Ishikawa (cell line): ENCODE measurements around the gene LRP1-AS.

Experiments used
- CEBPB ChIP-seq: IDR thresholded peaks from 2 replicates; pipeline ENCODE4 v1.6.1; 2012
- CREB1 ChIP-seq: IDR thresholded peaks from 2 replicates; pipeline ENCODE4 v1.6.1; 2012; ENCODE audit warnings: low read depth
- EGR1 ChIP-seq: IDR thresholded peaks from 2 replicates; pipeline ENCODE4 v1.6.1; 2012
- EP300 ChIP-seq: IDR thresholded peaks from 2 replicates; pipeline ENCODE4 v1.6.1; 2012; ENCODE audit warnings: borderline replicate concordance
- FOXM1 ChIP-seq: IDR thresholded peaks from 2 replicates; pipeline ENCODE4 v1.6.1; 2012; ENCODE audit warnings: low read depth, borderline replicate concordance
- NFIC ChIP-seq: IDR thresholded peaks from 2 replicates; pipeline ENCODE4 v1.6.1; 2012
- RAD21 ChIP-seq: IDR thresholded peaks from 2 replicates; pipeline ENCODE4 v1.6.1; 2012; ENCODE audit warnings: low read depth
- TAF1 ChIP-seq: IDR thresholded peaks from 2 replicates; pipeline ENCODE4 v1.6.1; 2012; ENCODE audit warnings: low read depth, mild to moderate bottlenecking
- TCF12 ChIP-seq: IDR thresholded peaks from 2 replicates; pipeline ENCODE4 v1.6.1; 2012; ENCODE audit warnings: low read depth
- TEAD4 ChIP-seq: IDR thresholded peaks from 2 replicates; pipeline ENCODE4 v1.6.1; 2012
- YY1 ChIP-seq: IDR thresholded peaks from 2 replicates; pipeline ENCODE4 v1.6.1; 2012; ENCODE audit warnings: low read depth
- ZBTB7A ChIP-seq: IDR thresholded peaks from 2 replicates; pipeline ENCODE4 v1.6.1; 2012; ENCODE audit warnings: low read depth
- TF ChIP-seq, protein P1 (sequence below): IDR thresholded peaks from 2 replicates; pipeline ENCODE4 v1.6.1; 2012
- TF ChIP-seq, protein P2 (sequence below): IDR thresholded peaks from 2 replicates; pipeline ENCODE4 v1.6.1; 2012; ENCODE audit warnings: low read depth, mild to moderate bottlenecking
- TF ChIP-seq, protein P3 (sequence below): IDR thresholded peaks from 2 replicates; pipeline ENCODE4 v1.6.1; 2012

Gene LRP1-AS

DNA sequence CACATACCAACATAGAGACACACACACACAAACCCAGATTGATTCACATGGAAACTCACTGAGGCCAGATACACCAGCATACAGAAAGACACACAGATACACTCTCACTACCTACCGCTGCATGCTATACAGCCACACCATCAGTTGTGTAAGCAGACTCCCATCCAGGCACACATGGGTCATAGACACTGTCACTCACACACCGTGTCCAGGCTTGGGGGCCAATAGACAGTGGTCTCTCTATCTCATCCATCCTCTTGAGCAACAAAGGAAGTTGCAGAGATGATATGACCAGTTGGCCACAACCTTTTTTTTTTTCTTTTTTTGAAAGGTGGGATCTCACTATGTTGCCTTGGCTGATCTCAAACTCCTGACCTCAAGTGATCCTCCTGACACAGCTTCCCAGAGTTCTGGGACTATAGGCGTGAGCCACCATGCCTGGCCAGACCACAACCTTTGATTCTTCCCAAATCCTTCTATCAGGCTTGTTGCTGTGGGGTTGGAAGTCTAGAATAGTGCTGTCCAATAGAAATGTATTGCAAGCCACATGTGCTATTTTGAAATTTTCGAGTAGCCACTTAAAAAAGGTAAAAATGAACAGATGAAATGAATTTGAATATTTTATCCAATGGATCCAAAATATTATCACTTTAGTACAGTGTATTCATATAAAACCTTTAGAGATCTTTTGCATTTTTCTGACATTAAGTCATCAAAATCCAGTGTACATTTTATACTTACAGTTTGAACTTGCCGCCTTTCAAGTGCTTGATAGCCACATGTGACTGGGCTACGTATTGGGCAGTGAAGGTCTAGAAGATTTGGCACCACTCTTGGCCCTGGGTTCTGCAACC lies 7.4 kb downstream of the LRP1-AS start:
- no peak for TF ChIP-seq EP300
- TF ChIP-seq RAD21, result no peak
- TF ChIP-seq CEBPB, result no peak
- TF ChIP-seq, protein P1, sequence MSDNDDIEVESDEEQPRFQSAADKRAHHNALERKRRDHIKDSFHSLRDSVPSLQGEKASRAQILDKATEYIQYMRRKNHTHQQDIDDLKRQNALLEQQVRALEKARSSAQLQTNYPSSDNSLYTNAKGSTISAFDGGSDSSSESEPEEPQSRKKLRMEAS, result no peak
- TF ChIP-seq YY1, result no peak
- no peak for TF ChIP-seq ZBTB7A
- no peak for TF ChIP-seq FOXM1
- TF ChIP-seq NFIC, result no peak

DNA sequence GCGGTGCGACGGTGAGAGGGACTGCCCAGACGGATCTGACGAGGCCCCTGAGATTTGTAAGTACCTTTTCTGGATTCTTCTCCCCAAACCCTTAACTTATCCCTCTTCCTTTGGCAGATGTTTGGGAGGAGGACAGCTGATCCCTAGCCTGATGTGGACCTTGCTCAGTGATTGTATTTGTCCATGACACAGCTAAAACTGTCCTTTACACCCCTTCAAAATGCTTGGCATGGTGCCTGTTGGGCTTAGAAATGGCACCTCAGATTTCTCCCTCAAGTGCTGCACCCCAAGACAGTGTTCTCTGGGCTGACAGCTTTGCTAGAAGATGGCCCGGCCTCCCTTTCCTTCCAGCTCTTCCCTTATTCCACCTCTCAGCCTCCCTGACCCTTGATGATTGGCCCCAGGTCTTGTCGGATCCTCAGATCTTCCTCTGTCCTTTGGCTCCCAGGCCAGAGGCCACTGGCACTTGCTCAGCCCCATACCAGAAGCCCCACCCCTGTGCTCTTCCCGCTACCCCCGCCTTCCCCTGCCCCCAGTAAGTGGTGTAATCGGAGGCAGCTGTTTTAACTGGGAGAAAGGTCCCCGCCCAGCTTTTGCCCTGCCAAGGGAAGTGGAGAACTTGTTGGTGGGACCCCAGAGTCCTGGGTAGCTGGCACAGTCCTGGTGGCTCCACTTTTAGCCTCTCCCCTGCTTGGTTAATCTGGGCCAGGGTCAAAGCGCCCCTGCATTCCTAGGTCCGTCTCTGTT lies 8.7 kb downstream of the LRP1-AS start:
- TF ChIP-seq TEAD4 (no peak), TCF12 (no peak), CREB1 (no peak), YY1 (no peak), RAD21 (no peak), EP300 (no peak), FOXM1 (no peak), TAF1 (no peak), ZBTB7A (no peak), NFIC (no peak), CEBPB (no peak)
- TF ChIP-seq, protein P1, result no peak
- TF ChIP-seq, protein P2, sequence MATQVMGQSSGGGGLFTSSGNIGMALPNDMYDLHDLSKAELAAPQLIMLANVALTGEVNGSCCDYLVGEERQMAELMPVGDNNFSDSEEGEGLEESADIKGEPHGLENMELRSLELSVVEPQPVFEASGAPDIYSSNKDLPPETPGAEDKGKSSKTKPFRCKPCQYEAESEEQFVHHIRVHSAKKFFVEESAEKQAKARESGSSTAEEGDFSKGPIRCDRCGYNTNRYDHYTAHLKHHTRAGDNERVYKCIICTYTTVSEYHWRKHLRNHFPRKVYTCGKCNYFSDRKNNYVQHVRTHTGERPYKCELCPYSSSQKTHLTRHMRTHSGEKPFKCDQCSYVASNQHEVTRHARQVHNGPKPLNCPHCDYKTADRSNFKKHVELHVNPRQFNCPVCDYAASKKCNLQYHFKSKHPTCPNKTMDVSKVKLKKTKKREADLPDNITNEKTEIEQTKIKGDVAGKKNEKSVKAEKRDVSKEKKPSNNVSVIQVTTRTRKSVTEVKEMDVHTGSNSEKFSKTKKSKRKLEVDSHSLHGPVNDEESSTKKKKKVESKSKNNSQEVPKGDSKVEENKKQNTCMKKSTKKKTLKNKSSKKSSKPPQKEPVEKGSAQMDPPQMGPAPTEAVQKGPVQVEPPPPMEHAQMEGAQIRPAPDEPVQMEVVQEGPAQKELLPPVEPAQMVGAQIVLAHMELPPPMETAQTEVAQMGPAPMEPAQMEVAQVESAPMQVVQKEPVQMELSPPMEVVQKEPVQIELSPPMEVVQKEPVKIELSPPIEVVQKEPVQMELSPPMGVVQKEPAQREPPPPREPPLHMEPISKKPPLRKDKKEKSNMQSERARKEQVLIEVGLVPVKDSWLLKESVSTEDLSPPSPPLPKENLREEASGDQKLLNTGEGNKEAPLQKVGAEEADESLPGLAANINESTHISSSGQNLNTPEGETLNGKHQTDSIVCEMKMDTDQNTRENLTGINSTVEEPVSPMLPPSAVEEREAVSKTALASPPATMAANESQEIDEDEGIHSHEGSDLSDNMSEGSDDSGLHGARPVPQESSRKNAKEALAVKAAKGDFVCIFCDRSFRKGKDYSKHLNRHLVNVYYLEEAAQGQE, result no peak
- TF ChIP-seq, protein P3, sequence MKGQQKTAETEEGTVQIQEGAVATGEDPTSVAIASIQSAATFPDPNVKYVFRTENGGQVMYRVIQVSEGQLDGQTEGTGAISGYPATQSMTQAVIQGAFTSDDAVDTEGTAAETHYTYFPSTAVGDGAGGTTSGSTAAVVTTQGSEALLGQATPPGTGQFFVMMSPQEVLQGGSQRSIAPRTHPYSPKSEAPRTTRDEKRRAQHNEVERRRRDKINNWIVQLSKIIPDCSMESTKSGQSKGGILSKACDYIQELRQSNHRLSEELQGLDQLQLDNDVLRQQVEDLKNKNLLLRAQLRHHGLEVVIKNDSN, result no peak

DNA sequence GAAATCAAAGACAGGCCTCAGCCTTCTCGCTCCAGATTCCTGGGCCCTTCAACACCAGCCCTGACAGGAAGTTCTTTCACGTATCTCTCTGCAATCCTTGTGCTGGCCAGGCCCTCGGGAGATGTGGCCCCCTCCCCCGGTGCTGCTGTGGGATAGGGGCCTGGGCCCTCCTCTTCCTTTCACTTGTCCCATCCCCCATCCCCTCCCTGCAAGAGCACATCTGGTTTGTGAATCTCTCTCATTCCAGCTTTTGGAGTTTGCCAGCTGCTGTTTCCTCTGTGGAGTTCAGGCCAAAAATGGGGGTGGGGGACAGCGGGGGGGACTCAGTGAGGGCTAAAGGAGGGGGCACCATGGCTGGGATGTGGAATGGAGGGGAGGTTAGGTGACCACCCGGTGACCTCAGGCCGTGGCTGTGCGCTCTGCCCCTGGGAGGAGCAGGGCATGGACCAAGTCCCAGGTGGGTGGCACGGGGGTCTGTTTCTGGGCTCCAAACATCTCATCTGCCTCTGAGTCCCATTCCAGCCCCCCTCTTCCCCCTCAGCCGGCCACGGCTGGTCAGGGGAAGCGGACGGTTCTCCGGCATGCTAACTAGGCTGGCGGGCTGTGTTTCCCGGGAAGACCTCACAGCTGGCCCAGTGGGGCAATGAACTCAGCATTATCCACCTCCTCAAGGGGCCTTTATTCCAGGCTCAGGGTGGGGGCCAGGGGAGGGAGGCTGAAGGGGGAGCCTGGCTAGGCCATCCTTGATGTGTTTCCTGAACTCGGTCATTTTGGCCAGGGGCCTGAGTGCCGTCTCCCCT lies 11.7 kb downstream of the LRP1-AS start:
- TF ChIP-seq TEAD4, result no peak
- TF ChIP-seq EP300, result no peak
- TF ChIP-seq FOXM1, result no peak
- TF ChIP-seq, protein P1, result no peak
- TF ChIP-seq RAD21, result no peak
- TF ChIP-seq EGR1, result no peak
- TF ChIP-seq, protein P2, result no peak
- no peak for TF ChIP-seq ZBTB7A
- no peak for TF ChIP-seq TAF1
- no peak for TF ChIP-seq NFIC
- no peak for TF ChIP-seq YY1
- TF ChIP-seq CREB1, result no peak
- TF ChIP-seq, protein P3, result no peak
- TF ChIP-seq TCF12, result no peak
- no peak for TF ChIP-seq CEBPB

DNA sequence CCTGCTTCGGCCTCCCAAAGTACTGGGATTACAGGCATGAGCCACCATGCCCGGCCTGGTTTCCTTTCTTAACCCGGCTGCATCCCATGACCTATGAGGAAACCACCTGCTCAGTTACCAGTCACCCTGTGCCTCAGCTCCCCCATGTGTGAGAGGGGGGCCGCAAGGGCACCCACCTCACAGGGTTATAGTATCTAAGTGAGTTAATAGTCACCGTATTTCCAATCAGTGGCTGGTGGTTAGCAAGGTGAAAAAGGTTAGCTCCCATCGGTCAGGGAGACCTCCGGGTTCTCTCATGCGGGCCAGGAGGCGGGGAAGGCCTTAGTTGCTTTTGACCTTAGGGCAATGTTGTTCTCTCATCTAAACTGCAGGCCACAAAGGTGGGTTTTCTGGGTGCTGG lies 12.5 kb downstream of the LRP1-AS start:
- TF ChIP-seq TCF12, result no peak
- TF ChIP-seq ZBTB7A, result no peak
- TF ChIP-seq EGR1, result no peak
- TF ChIP-seq, protein P1, result no peak
- no peak for TF ChIP-seq FOXM1
- TF ChIP-seq, protein P3, result no peak
- no peak for TF ChIP-seq TEAD4
- no peak for TF ChIP-seq EP300
- no peak for TF ChIP-seq CEBPB
- TF ChIP-seq, protein P2, result no peak
